Breast epithelium (tissue), 3 donors: ENCODE data around the gene SNTG2.

ENCODE experiments used
- CTCF ChIP-seq, 3 donors: fragments of 450-650 bp; IDR thresholded peaks; one replicate each; pipeline ENCODE4 v1.5.1; 2016 to 2017; ENCODE audit warnings: antibody characterized with exemption in 3 of 3, mild to moderate bottlenecking in 3 of 3, moderate library complexity in 3 of 3
- POLR2A ChIP-seq: fragments of 450-650 bp; IDR thresholded peaks from one replicate; pipeline ENCODE4 v1.6.1; 2016; ENCODE audit warnings: antibody characterized with exemption, mild to moderate bottlenecking, moderate library complexity
- POLR2AphosphoS5 ChIP-seq, 3 donors: sonication (generic); formaldehyde crosslinking; IDR thresholded peaks; one replicate each; pipeline ENCODE4 v1.6.1; 2017; ENCODE audit warnings: antibody characterized with exemption in 3 of 3

- TF ChIP-seq CTCF (IDR thresholded peaks at IDR 0.05) = no peak
- TF ChIP-seq POLR2A = no peak
- no peak for TF ChIP-seq POLR2AphosphoS5 (IDR thresholded peaks at IDR 0.05)
Measured at GRCh38 chr2:1125633-1126370, 175.2 kb downstream of the SNTG2 start.
